HepG2 (cell line): ENCODE measurements around the gene GTF2A1. TPM values are rescaled to one million over a fixed set of nuclear protein-coding genes. Genes with fewer than 3 reads are reported as not detected.

Experiments used
- CEBPG ChIP-seq: IDR thresholded peaks from 2 replicates; pipeline ENCODE4 v1.6.1; 2016
- HOXA3 ChIP-seq: sonication (generic); formaldehyde crosslinking; IDR thresholded peaks from 2 replicates; pipeline ENCODE4 v1.5.0; 2020; ENCODE audit warnings: missing genetic modification reagents
- HOXA5 ChIP-seq: sonication (generic); formaldehyde crosslinking; IDR thresholded peaks from 2 replicates; pipeline ENCODE4 v1.4.0; 2020; ENCODE audit warnings: missing genetic modification reagents
- MAFF ChIP-seq: IDR thresholded peaks from 2 replicates; pipeline ENCODE4 v1.6.1; 2011; ENCODE audit warnings: low read depth, low read length, improper control_type of control experiment
- MNT ChIP-seq: fragments of 450-650 bp; IDR thresholded peaks from 2 replicates; pipeline ENCODE4 v1.6.1; 2016
- NRL ChIP-seq: sonication (generic); formaldehyde crosslinking; IDR thresholded peaks from 2 replicates; pipeline ENCODE4 v1.5.0; 2020; ENCODE audit warnings: missing genetic modification reagents, mild to moderate bottlenecking, moderate library complexity, borderline replicate concordance
- PHF20 ChIP-seq: sonication (generic); formaldehyde crosslinking; IDR thresholded peaks from 2 replicates; pipeline ENCODE4 v1.5.0; 2020; ENCODE audit warnings: mild to moderate bottlenecking, missing genetic modification reagents
- PHF8 ChIP-seq: sonication (generic); formaldehyde crosslinking; IDR thresholded peaks from 2 replicates; pipeline ENCODE4 v1.5.0; 2020; ENCODE audit warnings: missing genetic modification reagents
- PPARG ChIP-seq: conservative IDR thresholded peaks from 2 replicates; pipeline ENCODE4 v1.6.1; 2016; ENCODE audit warnings: missing biosample characterization, missing genetic modification reagents
- XRCC5 ChIP-seq: fragments of 200-400 bp; formaldehyde crosslinking; optimal IDR thresholded peaks from 2 replicates; pipeline ENCODE3; 2017; ENCODE audit warnings: mild to moderate bottlenecking, low read length
- ZBTB26 ChIP-seq: IDR thresholded peaks from 2 replicates; pipeline ENCODE4 v1.6.1; 2016; ENCODE audit warnings: missing compliant biosample characterization, missing genetic modification reagents, borderline replicate concordance
- ZFP37 ChIP-seq: sonication (generic); formaldehyde crosslinking; IDR thresholded peaks from 2 replicates; pipeline ENCODE4 v1.4.0; 2020; ENCODE audit warnings: missing genetic modification reagents, borderline replicate concordance
- ZFY ChIP-seq: sonication (generic); formaldehyde crosslinking; IDR thresholded peaks from 2 replicates; pipeline ENCODE4 v1.4.0; 2020; ENCODE audit warnings: missing genetic modification reagents
- ZNF205 ChIP-seq: IDR thresholded peaks from 2 replicates; pipeline ENCODE4 v1.6.1; 2018; ENCODE audit warnings: missing biosample characterization, missing genetic modification reagents
- ZNF282 ChIP-seq: fragments of 450-650 bp; IDR thresholded peaks from 2 replicates; pipeline ENCODE4 v1.6.1; 2018; ENCODE audit not compliant: partially characterized antibody
- ZNF343 ChIP-seq: sonication (generic); formaldehyde crosslinking; IDR thresholded peaks from 2 replicates; pipeline ENCODE4 v1.4.0; 2020; ENCODE audit warnings: mild to moderate bottlenecking, missing genetic modification reagents
- ZNF792 ChIP-seq: IDR thresholded peaks from 2 replicates; pipeline ENCODE4 v1.6.1; 2016
- ZSCAN9 ChIP-seq: IDR thresholded peaks from 2 replicates; pipeline ENCODE4 v1.6.1; 2016; ENCODE audit warnings: borderline replicate concordance
- polyA plus RNA-seq, 8 experiments: library from polyadenylated mRNA; depleted of rRNA in 3 of 8; stranded (reverse) in 7 of 8; unstranded in 1 of 8; fragments of >200 nt; fragmentation: Illumina TruSeq in 4 of 8; extraction: Trizol in 4 of 8; gene quantifications; 2 replicates each; pipeline versions ENCODE4 v1.2.1 to v1.2.3, GENCODE V29; 2011 to 2016; ENCODE audit warnings: low read depth in 4 of 8, missing spikeins in 1 of 8, mixed read lengths in 1 of 8; ENCODE audit not compliant: insufficient read depth in 1 of 8
- total RNA-seq, 5 experiments: library from RNA; depleted of rRNA; stranded (reverse); fragments of >200 nt; fragmentation: Illumina TruSeq; extraction: Trizol; gene quantifications; 2 replicates each; pipeline ENCODE4 v1.2.3, GENCODE V29; 2016; ENCODE audit warnings: low read depth in 1 of 5
- TF ChIP-seq, protein P1 (sequence below): sonication (generic); formaldehyde crosslinking; IDR thresholded peaks from 2 replicates; pipeline ENCODE4 v1.4.0; 2020; ENCODE audit warnings: missing genetic modification reagents, mild to moderate bottlenecking, borderline replicate concordance
- TF ChIP-seq, protein P2 (sequence below), 2 experiments: fragments of 450-650 bp in 1 of 2; sonication (generic) in 1 of 2; formaldehyde crosslinking; IDR thresholded peaks; 2 replicates each; pipeline versions ENCODE4 v1.5.0 to v1.8.0; 2020 to 2022; ENCODE audit warnings: mild to moderate bottlenecking in 1 of 2, missing genetic modification reagents in 1 of 2
- TF ChIP-seq, protein P3 (sequence below): IDR thresholded peaks from 2 replicates; pipeline ENCODE4 v1.6.1; 2016; ENCODE audit warnings: mild to moderate bottlenecking, missing biosample characterization, missing genetic modification reagents
- TF ChIP-seq, protein P4 (sequence below): sonication (generic); formaldehyde crosslinking; IDR thresholded peaks from 2 replicates; pipeline ENCODE4 v1.4.0; 2020; ENCODE audit warnings: missing genetic modification reagents

GTF2A1 gene
- total and polyA plus RNA-seq, 2 of the 13 experiments (the other 11 are each of a cell fraction or from before 2014, with no cell fraction given), result 14.9 to 17.5 TPM

GRCh38 chr14:81170104-81170828 is 50.5 kb downstream of the GTF2A1 start (continued):
- TF ChIP-seq, protein P1, sequence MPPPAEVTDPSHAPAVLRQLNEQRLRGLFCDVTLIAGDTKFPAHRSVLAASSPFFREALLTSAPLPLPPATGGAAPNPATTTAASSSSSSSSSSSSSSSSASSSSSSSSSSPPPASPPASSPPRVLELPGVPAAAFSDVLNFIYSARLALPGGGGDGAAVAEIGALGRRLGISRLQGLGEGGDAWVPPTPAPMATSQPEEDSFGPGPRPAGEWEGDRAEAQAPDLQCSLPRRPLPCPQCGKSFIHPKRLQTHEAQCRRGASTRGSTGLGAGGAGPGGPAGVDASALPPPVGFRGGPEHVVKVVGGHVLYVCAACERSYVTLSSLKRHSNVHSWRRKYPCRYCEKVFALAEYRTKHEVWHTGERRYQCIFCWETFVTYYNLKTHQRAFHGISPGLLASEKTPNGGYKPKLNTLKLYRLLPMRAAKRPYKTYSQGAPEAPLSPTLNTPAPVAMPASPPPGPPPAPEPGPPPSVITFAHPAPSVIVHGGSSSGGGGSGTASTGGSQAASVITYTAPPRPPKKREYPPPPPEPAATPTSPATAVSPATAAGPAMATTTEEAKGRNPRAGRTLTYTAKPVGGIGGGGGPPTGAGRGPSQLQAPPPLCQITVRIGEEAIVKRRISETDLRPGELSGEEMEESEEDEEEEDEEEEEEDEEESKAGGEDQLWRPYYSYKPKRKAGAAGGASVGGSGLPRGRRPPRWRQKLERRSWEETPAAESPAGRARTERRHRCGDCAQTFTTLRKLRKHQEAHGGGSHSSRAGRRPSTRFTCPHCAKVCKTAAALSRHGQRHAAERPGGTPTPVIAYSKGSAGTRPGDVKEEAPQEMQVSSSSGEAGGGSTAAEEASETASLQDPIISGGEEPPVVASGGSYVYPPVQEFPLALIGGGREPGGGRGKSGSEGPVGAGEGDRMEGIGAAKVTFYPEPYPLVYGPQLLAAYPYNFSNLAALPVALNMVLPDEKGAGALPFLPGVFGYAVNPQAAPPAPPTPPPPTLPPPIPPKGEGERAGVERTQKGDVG (CRISPR knock-in tag), result no peak
- TF ChIP-seq ZNF282 (no peak), PPARG (CRISPR knock-in tag) (no peak; the same call in 1 of the 2 replicates), ZFY (CRISPR knock-in tag) (peak; percentile 93), HOXA5 (CRISPR knock-in tag) (no peak), ZSCAN9 (CRISPR knock-in tag) (no peak), ZBTB26 (CRISPR knock-in tag) (no peak), PHF20 (peak; percentile 60), HOXA3 (CRISPR knock-in tag) (peak; percentile 64), ZNF343 (CRISPR knock-in tag) (peak; percentile 85; the same call in 1 of the 2 replicates), ZFP37 (no peak), ZNF792 (CRISPR knock-in tag) (no peak), MNT (no peak), ZNF205 (CRISPR knock-in tag) (0 out of 2 replicates have a peak, but pooled peaks have one; percentile 69), CEBPG (CRISPR knock-in tag) (no peak), XRCC5 (peak; percentile 72), NRL (peak; percentile 61; the same call in 1 of the 2 replicates), PHF8 (CRISPR knock-in tag) (peak; percentile 84), MAFF (peak; percentile 68)
- TF ChIP-seq, protein P2, sequence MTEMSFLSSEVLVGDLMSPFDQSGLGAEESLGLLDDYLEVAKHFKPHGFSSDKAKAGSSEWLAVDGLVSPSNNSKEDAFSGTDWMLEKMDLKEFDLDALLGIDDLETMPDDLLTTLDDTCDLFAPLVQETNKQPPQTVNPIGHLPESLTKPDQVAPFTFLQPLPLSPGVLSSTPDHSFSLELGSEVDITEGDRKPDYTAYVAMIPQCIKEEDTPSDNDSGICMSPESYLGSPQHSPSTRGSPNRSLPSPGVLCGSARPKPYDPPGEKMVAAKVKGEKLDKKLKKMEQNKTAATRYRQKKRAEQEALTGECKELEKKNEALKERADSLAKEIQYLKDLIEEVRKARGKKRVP (CRISPR knock-in tag; IDR thresholded peaks at IDR 0.05), result no peak
- TF ChIP-seq, protein P3, sequence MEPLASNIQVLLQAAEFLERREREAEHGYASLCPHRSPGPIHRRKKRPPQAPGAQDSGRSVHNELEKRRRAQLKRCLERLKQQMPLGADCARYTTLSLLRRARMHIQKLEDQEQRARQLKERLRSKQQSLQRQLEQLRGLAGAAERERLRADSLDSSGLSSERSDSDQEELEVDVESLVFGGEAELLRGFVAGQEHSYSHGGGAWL (CRISPR knock-in tag), result no peak; the same call in 1 of the 2 replicates
- TF ChIP-seq, protein P4, sequence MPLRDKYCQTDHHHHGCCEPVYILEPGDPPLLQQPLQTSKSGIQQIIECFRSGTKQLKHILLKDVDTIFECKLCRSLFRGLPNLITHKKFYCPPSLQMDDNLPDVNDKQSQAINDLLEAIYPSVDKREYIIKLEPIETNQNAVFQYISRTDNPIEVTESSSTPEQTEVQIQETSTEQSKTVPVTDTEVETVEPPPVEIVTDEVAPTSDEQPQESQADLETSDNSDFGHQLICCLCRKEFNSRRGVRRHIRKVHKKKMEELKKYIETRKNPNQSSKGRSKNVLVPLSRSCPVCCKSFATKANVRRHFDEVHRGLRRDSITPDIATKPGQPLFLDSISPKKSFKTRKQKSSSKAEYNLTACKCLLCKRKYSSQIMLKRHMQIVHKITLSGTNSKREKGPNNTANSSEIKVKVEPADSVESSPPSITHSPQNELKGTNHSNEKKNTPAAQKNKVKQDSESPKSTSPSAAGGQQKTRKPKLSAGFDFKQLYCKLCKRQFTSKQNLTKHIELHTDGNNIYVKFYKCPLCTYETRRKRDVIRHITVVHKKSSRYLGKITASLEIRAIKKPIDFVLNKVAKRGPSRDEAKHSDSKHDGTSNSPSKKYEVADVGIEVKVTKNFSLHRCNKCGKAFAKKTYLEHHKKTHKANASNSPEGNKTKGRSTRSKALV (CRISPR knock-in tag), result no peak
